K562 (cell line): ENCODE results near the gene CDR2L. TPM values are rescaled to one million over a fixed set of nuclear protein-coding genes. Genes with fewer than 3 reads are reported as not detected.

ENCODE experiments used
- ESRRB ChIP-seq: fragments of 250-450 bp; sonication (Bioruptor Pico); IDR thresholded peaks from 2 replicates; pipeline ENCODE4 v1.5.0; 2020; ENCODE audit warnings: mild to moderate bottlenecking, moderate library complexity, borderline replicate concordance
- GATAD2A ChIP-seq: fragments of 450-650 bp; IDR thresholded peaks from 2 replicates; pipeline ENCODE4 v1.6.1; 2017
- HNRNPUL1 ChIP-seq: fragments of 200-400 bp; formaldehyde crosslinking; IDR thresholded peaks from 2 replicates; pipeline ENCODE4 v1.6.1; 2017; ENCODE audit warnings: low read length
- KAT8 ChIP-seq: fragments of 450-650 bp; IDR thresholded peaks from 2 replicates; pipeline ENCODE4 v1.6.1; 2016; ENCODE audit warnings: low read depth, mild to moderate bottlenecking
- MYBL2 ChIP-seq, 2 experiments: fragments of 450-650 bp in 1 of 2; sonication (generic) in 1 of 2; formaldehyde crosslinking in 1 of 2; IDR thresholded peaks; 2 replicates each; pipeline versions ENCODE4 v1.6.1 to v1.8.1; 2017 to 2022; ENCODE audit warnings: borderline replicate concordance in 1 of 2, inconsistent platforms in 1 of 2, low read depth in 1 of 2, mild to moderate bottlenecking in 1 of 2, missing genetic modification reagents in 1 of 2, moderate library complexity in 1 of 2
- NBN ChIP-seq: fragments of 450-650 bp; IDR thresholded peaks from 2 replicates; pipeline ENCODE4 v1.6.1; 2016; ENCODE audit warnings: low read depth, mild to moderate bottlenecking
- POLR3G ChIP-seq: IDR thresholded peaks from 2 replicates; pipeline ENCODE4 v1.6.1; 2011; ENCODE audit not compliant: insufficient read length, insufficient replicate concordance; ENCODE audit errors: extremely low read depth
- SIN3B ChIP-seq: fragments of 450-650 bp; IDR thresholded peaks from 2 replicates; pipeline ENCODE4 v1.6.1; 2017; ENCODE audit warnings: low read depth, mild to moderate bottlenecking, moderate library complexity
- SMARCE1 ChIP-seq: fragments of 450-650 bp; IDR thresholded peaks from 2 replicates; pipeline ENCODE4 v1.7.1; 2016; ENCODE audit warnings: mild to moderate bottlenecking
- ZNF146 ChIP-seq: IDR thresholded peaks from one replicate; pipeline ENCODE4 v1.6.1; 2018; ENCODE audit warnings: missing compliant biosample characterization; ENCODE audit not compliant: unreplicated experiment
- ZNF354B ChIP-seq: fragments of 250-450 bp; sonication (Bioruptor Pico); IDR thresholded peaks from 2 replicates; pipeline ENCODE4 v1.4.0; 2020
- polyA plus RNA-seq, 8 experiments: library from polyadenylated mRNA; depleted of rRNA in 4 of 8; stranded (reverse) in 5 of 8; unstranded in 3 of 8; fragments of >200 nt; fragmentation: Nextera tagmentation in 2 of 8; fragmentation: Illumina TruSeq in 1 of 8; extraction: Ambion mirVana in 2 of 8; extraction: Trizol in 1 of 8; gene quantifications; 2 replicates each; pipeline versions ENCODE4 v1.2.1 to v1.2.3, GENCODE V29; 2011 to 2014; ENCODE audit warnings: inconsistent platforms in 1 of 8, missing spikeins in 1 of 8
- total RNA-seq, 7 experiments: library from RNA; depleted of rRNA in 6 of 7; stranded (reverse); fragments of >200 nt in 6 of 7; fragmentation: Illumina TruSeq in 2 of 7; extraction: Trizol in 2 of 7; gene quantifications; 2 replicates each; pipeline versions ENCODE4 v1.2.1 to v1.2.3, GENCODE V29; 2011 to 2021; ENCODE audit warnings: low replicate concordance in 1 of 7
- TF ChIP-seq, protein P1 (sequence below): IDR thresholded peaks from 2 replicates; pipeline ENCODE4 v1.6.1; 2012; ENCODE audit warnings: low read depth, low read length, improper control_type of control experiment, borderline replicate concordance
- TF ChIP-seq, protein P2 (sequence below), 2 experiments: fragments of 450-650 bp; IDR thresholded peaks; 2 replicates each; pipeline ENCODE4 v1.6.1; 2018; ENCODE audit warnings: mild to moderate bottlenecking in 2 of 2, low read depth in 1 of 2; ENCODE audit not compliant: partially characterized antibody in 2 of 2
- TF ChIP-seq, protein P3 (sequence below): fragments of 450-650 bp; IDR thresholded peaks from 2 replicates; pipeline ENCODE4 v1.7.1; 2018; ENCODE audit warnings: mild to moderate bottlenecking, low read depth; ENCODE audit not compliant: partially characterized antibody
- TF ChIP-seq, protein P4 (sequence below): fragments of 250-450 bp; sonication (Bioruptor Pico); IDR thresholded peaks from 2 replicates; pipeline ENCODE4 v1.8.0; 2022; ENCODE audit warnings: inconsistent platforms

Gene CDR2L
- total and polyA plus RNA-seq, 9 of the 15 experiments (the other 6 are each of a cell fraction or from before 2014, with no cell fraction given), result 2.7 to 16.0 (median 7.3) TPM

DNA sequence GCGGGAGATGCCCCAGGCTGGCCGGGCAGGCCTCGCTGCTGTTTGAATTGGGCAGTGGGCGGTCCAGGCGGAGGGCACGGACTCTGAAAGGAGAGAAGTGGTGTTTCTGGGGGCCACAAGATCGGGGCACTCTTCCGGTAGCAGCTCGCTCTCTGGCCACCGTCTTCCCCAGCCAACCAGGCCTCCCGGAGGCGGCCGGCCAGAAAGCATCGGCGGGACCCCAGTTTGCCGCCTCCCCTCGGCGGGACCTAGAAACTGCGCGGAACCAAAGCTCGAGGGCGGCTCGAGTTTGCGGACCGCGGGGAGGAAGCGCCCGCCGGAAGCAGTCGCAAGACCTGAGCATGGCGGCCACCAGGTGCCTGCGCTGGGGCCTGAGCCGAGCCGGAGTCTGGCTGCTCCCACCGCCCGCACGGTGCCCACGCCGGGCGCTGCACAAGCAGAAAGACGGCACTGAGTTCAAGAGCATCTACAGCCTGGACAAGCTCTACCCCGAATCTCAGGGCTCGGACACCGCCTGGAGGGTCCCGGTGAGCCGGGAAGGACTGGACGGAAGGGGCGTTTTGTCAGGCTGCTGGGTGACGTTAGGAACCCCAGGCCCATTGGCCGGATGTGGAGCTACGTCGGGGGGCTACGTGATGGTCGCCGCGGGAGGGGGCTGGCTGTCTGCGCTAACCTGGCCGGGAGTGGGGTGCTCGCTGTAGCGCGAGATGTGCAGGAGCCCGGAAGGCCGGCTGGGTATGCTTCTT is 25.1 kb downstream of the CDR2L start, which contains the start of gene MRPL58 (continued):
- TF ChIP-seq SMARCE1 (no peak), GATAD2A (peak; percentile 83; the same call in 1 of the 2 replicates), HNRNPUL1 (no peak), MYBL2 (IDR thresholded peaks at IDR 0.05; ENCODE audit: low read depth) (no peak), MYBL2 (CRISPR knock-in tag; IDR thresholded peaks at IDR 0.05; ENCODE audit: borderline replicate concordance) (no peak), SIN3B (peak; percentile 95), KAT8 (no peak), ZNF146 (CRISPR knock-in tag) (peak; percentile 21), NBN (peak; percentile 66), ESRRB (CRISPR knock-in tag) (no peak), ZNF354B (CRISPR knock-in tag) (no peak), POLR3G (no peak)
- TF ChIP-seq, protein P1, sequence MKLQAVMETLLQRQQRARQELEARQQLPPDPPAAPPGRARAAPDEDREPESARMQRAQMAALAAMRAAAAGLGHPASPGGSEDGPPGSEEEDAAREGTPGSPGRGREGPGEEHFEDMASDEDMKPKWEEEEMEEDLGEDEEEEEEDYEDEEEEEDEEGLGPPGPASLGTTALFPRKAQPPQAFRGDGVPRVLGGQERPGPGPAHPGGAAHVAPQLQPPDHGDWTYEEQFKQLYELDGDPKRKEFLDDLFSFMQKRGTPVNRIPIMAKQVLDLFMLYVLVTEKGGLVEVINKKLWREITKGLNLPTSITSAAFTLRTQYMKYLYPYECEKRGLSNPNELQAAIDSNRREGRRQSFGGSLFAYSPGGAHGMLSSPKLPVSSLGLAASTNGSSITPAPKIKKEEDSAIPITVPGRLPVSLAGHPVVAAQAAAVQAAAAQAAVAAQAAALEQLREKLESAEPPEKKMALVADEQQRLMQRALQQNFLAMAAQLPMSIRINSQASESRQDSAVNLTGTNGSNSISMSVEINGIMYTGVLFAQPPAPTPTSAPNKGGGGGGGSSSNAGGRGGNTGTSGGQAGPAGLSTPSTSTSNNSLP, result no peak
- TF ChIP-seq, protein P2, sequence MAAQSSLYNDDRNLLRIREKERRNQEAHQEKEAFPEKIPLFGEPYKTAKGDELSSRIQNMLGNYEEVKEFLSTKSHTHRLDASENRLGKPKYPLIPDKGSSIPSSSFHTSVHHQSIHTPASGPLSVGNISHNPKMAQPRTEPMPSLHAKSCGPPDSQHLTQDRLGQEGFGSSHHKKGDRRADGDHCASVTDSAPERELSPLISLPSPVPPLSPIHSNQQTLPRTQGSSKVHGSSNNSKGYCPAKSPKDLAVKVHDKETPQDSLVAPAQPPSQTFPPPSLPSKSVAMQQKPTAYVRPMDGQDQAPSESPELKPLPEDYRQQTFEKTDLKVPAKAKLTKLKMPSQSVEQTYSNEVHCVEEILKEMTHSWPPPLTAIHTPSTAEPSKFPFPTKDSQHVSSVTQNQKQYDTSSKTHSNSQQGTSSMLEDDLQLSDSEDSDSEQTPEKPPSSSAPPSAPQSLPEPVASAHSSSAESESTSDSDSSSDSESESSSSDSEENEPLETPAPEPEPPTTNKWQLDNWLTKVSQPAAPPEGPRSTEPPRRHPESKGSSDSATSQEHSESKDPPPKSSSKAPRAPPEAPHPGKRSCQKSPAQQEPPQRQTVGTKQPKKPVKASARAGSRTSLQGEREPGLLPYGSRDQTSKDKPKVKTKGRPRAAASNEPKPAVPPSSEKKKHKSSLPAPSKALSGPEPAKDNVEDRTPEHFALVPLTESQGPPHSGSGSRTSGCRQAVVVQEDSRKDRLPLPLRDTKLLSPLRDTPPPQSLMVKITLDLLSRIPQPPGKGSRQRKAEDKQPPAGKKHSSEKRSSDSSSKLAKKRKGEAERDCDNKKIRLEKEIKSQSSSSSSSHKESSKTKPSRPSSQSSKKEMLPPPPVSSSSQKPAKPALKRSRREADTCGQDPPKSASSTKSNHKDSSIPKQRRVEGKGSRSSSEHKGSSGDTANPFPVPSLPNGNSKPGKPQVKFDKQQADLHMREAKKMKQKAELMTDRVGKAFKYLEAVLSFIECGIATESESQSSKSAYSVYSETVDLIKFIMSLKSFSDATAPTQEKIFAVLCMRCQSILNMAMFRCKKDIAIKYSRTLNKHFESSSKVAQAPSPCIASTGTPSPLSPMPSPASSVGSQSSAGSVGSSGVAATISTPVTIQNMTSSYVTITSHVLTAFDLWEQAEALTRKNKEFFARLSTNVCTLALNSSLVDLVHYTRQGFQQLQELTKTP (IDR thresholded peaks at IDR 0.05; ENCODE audit: low read depth in 1 of 2, partially characterized antibody in 2 of 2), result no peak
- TF ChIP-seq, protein P3, sequence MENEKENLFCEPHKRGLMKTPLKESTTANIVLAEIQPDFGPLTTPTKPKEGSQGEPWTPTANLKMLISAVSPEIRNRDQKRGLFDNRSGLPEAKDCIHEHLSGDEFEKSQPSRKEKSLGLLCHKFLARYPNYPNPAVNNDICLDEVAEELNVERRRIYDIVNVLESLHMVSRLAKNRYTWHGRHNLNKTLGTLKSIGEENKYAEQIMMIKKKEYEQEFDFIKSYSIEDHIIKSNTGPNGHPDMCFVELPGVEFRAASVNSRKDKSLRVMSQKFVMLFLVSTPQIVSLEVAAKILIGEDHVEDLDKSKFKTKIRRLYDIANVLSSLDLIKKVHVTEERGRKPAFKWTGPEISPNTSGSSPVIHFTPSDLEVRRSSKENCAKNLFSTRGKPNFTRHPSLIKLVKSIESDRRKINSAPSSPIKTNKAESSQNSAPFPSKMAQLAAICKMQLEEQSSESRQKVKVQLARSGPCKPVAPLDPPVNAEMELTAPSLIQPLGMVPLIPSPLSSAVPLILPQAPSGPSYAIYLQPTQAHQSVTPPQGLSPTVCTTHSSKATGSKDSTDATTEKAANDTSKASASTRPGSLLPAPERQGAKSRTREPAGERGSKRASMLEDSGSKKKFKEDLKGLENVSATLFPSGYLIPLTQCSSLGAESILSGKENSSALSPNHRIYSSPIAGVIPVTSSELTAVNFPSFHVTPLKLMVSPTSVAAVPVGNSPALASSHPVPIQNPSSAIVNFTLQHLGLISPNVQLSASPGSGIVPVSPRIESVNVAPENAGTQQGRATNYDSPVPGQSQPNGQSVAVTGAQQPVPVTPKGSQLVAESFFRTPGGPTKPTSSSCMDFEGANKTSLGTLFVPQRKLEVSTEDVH, result peak; percentile 71
- TF ChIP-seq, protein P4, sequence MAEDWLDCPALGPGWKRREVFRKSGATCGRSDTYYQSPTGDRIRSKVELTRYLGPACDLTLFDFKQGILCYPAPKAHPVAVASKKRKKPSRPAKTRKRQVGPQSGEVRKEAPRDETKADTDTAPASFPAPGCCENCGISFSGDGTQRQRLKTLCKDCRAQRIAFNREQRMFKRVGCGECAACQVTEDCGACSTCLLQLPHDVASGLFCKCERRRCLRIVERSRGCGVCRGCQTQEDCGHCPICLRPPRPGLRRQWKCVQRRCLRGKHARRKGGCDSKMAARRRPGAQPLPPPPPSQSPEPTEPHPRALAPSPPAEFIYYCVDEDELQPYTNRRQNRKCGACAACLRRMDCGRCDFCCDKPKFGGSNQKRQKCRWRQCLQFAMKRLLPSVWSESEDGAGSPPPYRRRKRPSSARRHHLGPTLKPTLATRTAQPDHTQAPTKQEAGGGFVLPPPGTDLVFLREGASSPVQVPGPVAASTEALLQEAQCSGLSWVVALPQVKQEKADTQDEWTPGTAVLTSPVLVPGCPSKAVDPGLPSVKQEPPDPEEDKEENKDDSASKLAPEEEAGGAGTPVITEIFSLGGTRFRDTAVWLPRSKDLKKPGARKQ (CRISPR knock-in tag), result no peak
